ENCODE measurements around the gene OR2K2.
"Not testable (repeated sequence)": the region's sequence is repeated elsewhere in the genome, so short reads cannot be mapped to it uniquely, and the experiment has no call there.

The OR2K2 gene, protein sequence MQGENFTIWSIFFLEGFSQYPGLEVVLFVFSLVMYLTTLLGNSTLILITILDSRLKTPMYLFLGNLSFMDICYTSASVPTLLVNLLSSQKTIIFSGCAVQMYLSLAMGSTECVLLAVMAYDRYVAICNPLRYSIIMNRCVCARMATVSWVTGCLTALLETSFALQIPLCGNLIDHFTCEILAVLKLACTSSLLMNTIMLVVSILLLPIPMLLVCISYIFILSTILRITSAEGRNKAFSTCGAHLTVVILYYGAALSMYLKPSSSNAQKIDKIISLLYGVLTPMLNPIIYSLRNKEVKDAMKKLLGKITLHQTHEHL

DNA sequence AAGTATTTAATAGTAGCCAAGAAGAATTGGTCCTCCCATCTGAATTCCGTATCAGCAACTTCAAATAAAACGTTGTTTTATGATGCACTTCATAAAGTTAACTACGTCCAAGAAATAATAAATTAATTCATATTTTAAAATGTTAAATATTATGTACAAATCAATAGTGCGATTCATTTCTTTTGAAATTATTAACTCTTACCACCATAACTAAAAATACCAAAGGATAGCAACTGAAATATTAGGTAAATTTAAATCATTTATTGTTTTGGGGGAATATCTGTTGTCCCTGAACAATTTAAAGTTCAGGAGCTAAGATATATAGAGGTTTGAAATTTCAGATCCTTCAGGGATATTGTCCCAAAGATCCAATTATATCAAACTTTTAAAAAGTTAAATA, at the start of gene OR2K2:
TSS of gene OR2K2 (minus strand) at position 101 of the 400 bp plus-strand sequence. CDS start 1,791 bp downstream, outside the sequence.
- no peak for DNase-seq

DNA sequence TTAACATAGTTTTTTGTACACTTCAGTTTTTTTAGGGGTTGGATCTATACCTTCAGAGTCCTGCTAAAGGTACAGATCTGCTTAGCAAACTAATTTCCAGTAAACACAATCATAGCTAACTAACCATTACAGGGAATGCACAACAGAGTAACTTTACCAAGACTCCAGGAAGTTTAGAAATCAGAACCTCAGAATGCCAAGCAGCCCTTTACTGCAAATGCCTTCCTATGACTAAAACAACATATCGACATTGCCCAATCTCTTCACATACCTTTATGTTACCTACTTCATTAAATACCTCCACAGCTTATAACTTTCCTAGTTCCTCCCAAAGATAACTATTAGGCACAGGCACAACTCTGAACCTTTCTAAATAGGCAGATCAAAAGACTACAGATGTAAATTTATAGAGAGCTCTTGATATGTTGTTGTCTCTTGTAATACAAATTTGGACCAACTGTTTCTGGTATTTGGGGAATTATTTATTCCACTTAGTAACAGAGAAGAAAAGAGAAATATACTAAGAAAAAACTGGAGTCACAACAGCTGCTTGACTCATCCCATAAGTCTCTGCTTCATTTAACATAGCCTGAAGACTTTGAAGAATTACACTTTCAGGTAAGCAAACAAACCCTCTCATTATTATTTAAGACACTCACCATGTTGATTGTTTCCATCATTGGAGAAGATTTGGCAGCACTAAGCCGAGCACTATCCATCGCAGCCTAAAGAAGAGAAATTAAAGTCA, 46.0 kb upstream of the OR2K2 start:
- DNase-seq: no peak

DNA sequence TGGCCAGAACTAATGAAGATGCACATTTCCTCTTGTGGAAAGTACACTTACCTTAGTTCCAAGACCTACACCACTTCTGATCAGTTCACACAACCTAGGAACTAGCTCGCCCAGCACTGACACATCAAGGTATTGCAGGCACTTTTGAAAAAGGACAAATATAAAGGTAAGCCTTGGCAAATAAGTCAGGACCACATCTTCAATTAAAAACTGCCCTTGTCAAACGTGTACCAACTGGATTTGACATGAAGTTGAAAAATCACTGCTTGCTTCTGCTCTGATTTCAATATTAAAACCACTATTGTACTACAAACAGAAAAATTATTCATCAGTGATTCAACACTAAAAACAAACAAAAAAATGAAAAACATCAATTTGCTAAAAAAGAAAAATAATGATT, 45.0 kb upstream of the OR2K2 start:
- no peak for DNase-seq

DNA sequence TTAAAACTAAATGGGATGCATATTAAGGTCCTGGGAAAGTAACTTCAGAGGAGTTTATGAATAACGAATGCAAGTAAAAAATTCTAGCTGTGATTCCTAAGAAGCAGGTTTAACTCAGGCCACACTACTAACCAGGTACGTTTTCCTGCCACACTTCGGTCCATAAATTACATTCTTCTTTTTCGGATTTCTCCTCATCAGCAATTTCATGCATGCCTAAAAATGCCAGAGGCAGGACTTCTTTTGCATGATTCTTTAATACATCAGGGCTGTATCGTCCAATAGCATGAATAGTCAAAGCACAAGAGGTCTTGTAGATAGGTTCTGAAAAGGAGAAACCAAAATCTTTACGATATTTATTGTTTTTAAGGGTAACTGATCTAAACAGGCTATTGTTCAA, 42.3 kb upstream of the OR2K2 start:
- no peak for DNase-seq

GRCh38 chr9:111366978-111367377, 37.0 kb upstream of the OR2K2 start:
- DNase-seq: no peak

DNA sequence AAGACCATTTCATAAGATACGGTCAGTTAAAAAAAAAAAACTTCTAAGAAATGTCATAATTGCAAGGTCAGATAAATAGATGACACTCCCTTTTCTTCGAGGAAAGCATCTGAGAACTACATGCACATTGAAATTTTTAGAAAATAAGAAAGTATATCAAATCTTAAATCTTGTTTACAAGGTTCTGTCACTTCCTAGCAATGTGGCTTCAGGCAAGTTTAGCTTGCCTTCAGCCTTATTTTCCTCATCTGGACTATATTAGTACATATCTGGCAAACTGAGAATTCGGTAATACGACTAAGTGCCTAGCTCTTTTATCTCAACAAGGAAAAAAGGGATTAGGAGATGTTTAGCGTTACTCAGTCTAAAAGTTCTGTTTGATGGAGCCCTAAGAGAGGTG, 32.5 kb upstream of the OR2K2 start:
- no peak for DNase-seq

DNA sequence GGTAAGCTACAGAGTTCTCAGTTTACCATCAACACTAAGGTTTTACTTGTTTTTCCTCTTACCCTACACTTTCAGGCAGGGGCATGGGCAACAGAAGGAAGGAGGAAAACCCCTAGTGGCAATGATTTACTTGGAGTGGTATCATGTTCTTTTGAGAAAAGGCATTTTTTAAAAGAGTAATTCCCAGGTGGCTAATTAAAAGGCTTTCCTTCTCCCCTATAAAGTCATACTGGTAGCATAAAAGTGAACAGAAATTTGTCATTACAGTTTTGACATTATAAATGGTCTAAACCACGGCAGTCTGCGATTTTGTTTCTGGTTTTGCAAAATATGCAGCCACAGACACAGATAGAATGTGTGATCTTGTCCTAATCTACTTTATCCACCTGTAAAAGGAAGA, 30.9 kb upstream of the OR2K2 start:
- DNase-seq: no peak

DNA sequence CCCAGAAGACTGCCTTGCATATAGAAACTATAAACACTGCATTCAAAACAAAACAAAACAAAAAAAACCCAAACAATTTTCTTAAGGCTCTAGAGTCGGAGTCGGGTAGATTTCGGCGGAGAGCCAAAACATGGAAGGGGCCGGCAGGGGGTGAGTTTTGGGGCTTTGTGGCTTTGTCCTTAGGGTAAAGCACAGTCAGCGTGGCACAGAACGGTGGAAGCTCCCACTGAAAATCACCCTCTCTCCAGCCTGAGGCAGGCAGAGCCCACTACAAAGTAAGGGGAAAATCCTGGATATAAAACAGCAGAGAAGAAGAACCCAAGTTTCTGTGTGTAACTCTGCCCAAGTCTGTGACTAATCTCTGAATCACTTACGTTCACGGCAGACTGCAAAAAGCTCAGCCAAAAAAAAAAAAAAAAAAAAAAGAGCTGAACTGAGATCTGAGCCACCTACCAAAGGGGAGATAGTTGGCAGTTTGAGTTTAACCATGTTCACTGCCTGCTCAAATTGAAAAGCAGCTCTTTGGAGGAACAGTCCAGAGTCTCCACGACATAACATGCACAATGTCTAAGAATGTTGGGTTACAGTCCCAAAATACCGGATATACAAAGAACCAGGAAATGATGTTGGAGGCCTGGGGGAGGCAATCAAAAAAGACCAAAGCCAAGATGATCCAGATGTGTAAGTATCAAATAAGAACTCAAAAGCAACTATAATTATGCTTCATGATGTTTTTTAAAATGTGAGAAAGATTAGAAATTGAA, 26.6 kb upstream of the OR2K2 start:
- no peak for DNase-seq

DNA sequence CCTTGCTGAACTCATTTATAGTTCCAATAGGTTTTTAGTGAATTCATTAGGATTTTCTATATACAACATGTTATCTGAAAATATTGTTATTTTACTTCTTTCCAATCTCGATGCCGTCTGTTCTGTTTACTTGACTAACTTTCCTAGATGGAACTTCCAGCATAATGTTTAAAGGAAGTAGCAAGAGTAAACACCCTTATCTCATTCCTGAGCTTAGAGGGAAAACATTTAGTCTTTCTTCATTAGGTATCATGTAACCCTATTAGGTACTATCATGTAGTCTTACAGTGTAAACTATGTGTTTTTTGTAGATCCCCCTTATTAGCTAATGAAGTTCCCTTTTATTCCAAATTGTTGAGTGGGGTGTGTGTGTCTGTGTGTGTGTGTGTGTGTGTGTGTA, 22.5 kb upstream of the OR2K2 start:
- no peak for DNase-seq

- no peak for DNase-seq
These were observed 20.5 kb upstream of the OR2K2 start for GRCh38 chr9:111350556-111350955.

- DNase-seq: no peak
These were observed 19.7 kb upstream of the OR2K2 start for GRCh38 chr9:111349766-111350165.

DNA sequence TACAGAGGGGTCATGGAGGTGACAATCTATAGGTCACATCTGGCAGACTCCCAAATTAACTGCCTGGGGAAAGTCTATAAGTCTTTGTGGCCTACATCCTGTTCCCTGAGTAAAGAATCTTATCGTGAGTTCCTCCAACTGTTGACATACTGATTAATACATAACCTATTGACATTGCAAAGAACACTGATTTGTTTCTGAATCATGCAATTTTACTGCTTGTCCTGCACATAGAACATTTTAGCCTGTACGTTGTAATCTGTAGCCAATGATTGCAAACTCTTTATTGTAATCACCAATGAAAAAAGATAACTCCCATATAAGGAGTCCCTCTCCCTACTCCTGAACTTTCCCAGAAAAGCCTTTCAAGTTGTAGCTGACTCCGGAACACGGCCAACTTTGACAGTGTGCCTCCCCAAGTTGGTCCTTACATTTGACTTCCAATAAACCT, 18.8 kb upstream of the OR2K2 start:
- DNase-seq: no peak

DNA sequence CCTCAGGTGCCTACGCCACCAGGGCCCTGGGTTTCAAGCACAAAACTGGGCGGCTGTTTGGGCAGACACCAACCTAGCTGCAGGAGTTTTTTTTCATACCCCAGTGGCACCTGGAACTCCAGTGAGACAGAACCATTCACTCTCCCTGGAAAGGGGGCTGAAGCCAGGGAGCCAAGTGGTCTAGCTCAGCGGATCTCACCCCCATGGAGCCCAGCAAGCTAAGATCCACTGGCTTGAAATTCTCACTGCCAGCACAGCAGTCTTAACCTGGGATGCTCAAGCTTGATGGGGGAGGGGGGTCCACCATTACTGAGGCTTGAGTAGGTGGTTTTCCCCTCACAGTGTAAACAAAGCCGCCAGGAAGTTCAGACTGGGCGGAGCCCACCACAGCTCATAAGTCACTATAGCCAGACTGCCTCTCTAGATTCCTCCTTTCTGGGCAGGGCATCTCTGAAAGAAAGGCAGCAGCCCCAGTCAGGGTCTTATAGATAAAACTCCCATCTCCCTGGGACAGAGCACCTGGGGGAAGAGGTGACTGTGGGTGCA, 4.4 kb upstream of the OR2K2 start:
- DNase-seq: not testable (repeated sequence)

DNA sequence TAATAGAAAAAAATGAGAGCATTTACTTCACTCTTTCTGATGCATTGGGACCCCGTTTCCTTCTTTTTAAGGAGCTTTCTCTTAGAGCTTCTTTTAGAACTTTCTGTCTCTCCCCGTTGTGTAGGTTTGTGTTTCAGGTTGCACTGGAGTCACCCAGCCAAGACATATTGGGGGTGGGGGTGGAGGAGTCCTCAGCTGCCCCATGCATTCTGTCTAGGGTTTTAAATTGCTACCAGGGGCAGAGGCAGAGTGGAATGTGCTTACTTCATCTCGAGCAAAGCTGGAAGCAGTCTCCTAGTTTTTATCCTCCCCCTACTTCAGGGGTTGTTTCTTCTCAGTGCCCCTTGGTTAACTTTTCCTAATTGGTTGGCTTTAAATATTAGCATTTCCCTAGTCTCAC, 9.4 kb downstream of the OR2K2 start:
- DNase-seq: no peak

- no peak for DNase-seq
These were observed 13.2 kb downstream of the OR2K2 start for GRCh38 chr9:111316796-111317195.

DNA sequence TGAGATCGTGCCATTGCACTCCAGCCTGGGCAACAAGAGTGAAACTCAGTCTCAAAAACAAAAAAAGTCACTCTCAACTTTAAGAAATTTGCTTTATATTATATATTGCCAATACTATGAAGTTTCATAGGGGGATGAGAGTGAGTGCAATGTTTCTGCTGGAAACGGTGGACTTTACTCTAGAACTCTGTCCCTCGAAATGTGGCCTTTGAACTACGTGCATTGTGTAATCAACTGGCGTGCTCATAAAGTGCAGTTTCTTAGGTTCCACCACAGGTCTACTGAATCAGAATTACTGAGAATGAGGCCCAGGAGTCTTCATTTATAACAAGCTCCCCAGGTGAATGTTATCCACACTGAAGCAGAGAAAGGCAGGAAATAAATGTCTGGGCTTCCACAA, 24.1 kb downstream of the OR2K2 start:
- no peak for DNase-seq

- DNase-seq: not testable (repeated sequence)
These were observed 26.0 kb downstream of the OR2K2 start for GRCh38 chr9:111304000-111304399.

GRCh38 chr9:111301195-111301594, 28.8 kb downstream of the OR2K2 start:
- DNase-seq: no peak

DNA sequence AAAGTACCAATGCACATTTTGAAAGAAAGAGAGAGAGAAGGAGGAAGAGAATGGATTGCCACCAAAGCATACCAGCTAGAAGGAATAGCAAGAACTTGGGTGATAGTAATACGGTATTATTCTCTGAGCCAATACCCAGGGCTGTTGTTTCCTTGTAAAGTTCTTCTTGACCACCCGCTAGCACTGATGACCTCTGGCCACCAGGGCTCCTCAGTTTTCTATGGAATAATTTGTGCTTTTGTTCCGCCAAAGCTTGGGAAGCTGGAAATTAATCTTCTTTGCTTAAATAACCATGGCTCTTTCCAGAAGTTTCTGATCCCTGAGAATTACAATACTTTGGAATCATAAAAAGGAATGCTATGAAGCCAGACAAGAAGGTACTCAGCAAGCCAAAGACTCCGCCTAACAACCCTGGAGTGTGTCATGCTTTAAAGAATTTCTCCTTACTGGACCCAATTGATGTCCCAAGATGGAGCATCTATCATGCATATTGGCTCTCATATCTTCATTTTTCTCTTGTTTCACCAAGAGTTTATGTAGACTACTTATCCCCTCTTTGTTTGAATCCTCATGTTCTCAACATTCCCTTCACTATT, 29.8 kb downstream of the OR2K2 start:
- DNase-seq: no peak

DNA sequence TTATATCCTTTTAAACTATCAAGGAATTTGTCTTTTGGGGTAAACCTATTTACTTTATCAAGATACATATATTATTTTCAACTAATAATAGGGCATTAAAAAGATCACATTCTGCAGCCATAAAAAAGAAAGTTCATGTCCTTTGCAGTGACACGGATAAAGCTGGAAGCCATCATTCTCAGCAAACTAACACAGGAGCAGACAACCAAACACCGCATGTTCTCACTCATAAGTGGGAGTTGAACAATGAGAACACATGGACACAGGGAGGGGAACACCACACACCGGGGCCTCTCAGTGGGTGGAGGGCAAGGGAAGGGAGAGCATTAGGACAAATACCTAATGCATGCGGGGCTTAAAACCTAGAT, 30.4 kb downstream of the OR2K2 start:
- DNase-seq: not testable (repeated sequence)

- no peak for DNase-seq
These were observed 31.1 kb downstream of the OR2K2 start for GRCh38 chr9:111298731-111299598.

DNA sequence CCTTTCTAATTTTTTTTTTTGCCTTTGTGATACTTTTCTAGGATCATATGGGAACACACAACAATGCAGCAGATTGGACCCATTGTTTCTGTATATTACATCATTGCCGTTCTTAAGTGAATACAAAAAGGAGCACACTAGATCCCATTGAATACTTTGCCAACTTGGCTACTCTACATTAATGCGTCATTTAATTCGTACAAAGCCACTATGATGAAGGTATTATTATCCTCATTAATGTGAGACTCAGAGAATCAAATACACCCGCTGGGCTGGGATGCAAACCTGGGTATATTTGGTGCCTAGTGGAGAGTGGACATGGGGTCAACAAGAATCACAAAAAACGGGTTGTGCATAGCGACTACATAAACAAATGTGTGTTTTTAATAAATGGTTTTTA, 31.9 kb downstream of the OR2K2 start:
- DNase-seq: no peak
